ENCODE results near the gene MAP9. TPM values are rescaled to one million over a fixed set of nuclear protein-coding genes. Genes with fewer than 3 reads are reported as not detected.

The MAP9 gene
- total RNA-seq, 2 experiments from 2014 or later: 8.3 to 8.4 TPM

GRCh38 chr4:155338196-155338595 lies 38.6 kb downstream of the MAP9 start:
- H3K36me3 Mint-ChIP-seq (ENCODE audit: low read depth): no peaks in the 10 kb centered on the region
- no peak for DNase-seq
- H3K4me1 Mint-ChIP-seq (ENCODE audit: low read depth): no peaks in the 10 kb centered on the region
- H3K27me3 Mint-ChIP-seq: peaks cover 12% of the 10 kb centered on the region
- no peak for ATAC-seq
- TF ChIP-seq CTCF (IDR thresholded peaks at IDR 0.05): no peak
- intact Hi-C loops (cut with micrococcal nuclease): no loop called here
- H3K4me3 Mint-ChIP-seq: no peak overlapping the region
- POLR2A ChIA-PET: no interaction called here
- no peaks in the 10 kb centered on the region for H3K9me3 Mint-ChIP-seq
- H3K27ac Mint-ChIP-seq: no peak overlapping the region
- CTCF ChIA-PET: no interaction called here

- ChIA-PET CTCF (no interaction called here), POLR2A (no interaction called here)
- Mint-ChIP-seq H3K36me3 (ENCODE audit: low read depth) (no peaks in the 10 kb centered on the region), H3K4me3 (no peak overlapping the region), H3K27me3 (peaks cover 15% of the 10 kb centered on the region), H3K4me1 (ENCODE audit: low read depth) (no peaks in the 10 kb centered on the region), H3K27ac (no peak overlapping the region), H3K9me3 (no peaks in the 10 kb centered on the region)
- ATAC-seq (no peak), DNase-seq (no peak)
- intact Hi-C loops (cut with micrococcal nuclease): no loop called here
- no peak for TF ChIP-seq CTCF (IDR thresholded peaks at IDR 0.05)
Measured at GRCh38 chr4:155336242-155336641, 40.5 kb downstream of the MAP9 start.

- DNase-seq: no peak
- TF ChIP-seq CTCF (IDR thresholded peaks at IDR 0.05): no peak
- ATAC-seq: no peak
- peaks cover 18% of the 10 kb centered on the region for H3K27me3 Mint-ChIP-seq
- H3K4me1 Mint-ChIP-seq (ENCODE audit: low read depth): no peaks in the 10 kb centered on the region
- CTCF ChIA-PET: no interaction called here
- no peaks in the 10 kb centered on the region for H3K36me3 Mint-ChIP-seq (ENCODE audit: low read depth)
- intact Hi-C loops (cut with micrococcal nuclease): no loop called here
- no peak overlapping the region for H3K27ac Mint-ChIP-seq
- no peak overlapping the region for H3K4me3 Mint-ChIP-seq
- POLR2A ChIA-PET: no interaction called here
- H3K9me3 Mint-ChIP-seq: no peaks in the 10 kb centered on the region
Measured at GRCh38 chr4:155331478-155331877, 45.3 kb downstream of the MAP9 start.

- Mint-ChIP-seq H3K27me3 (peaks cover 12% of the 10 kb centered on the region), H3K9me3 (no peaks in the 10 kb centered on the region), H3K36me3 (ENCODE audit: low read depth) (no peaks in the 10 kb centered on the region), H3K4me3 (no peak overlapping the region), H3K27ac (no peak overlapping the region), H3K4me1 (ENCODE audit: low read depth) (no peaks in the 10 kb centered on the region)
- DNase-seq (no peak), ATAC-seq (no peak)
- POLR2A ChIA-PET: no interaction called here
- TF ChIP-seq CTCF (IDR thresholded peaks at IDR 0.05): no peak
- intact Hi-C loops (cut with micrococcal nuclease): no loop called here
- CTCF ChIA-PET: no interaction called here
Measured at GRCh38 chr4:155322782-155323181, 54.0 kb downstream of the MAP9 start.

- POLR2A ChIA-PET: no interaction called here
- ATAC-seq: no peak
- peaks cover 7% of the 10 kb centered on the region for H3K27me3 Mint-ChIP-seq
- no peaks in the 10 kb centered on the region for H3K36me3 Mint-ChIP-seq (ENCODE audit: low read depth)
- intact Hi-C loops (cut with micrococcal nuclease): no loop called here
- H3K27ac Mint-ChIP-seq: no peak overlapping the region
- CTCF ChIA-PET: no interaction called here
- no peaks in the 10 kb centered on the region for H3K4me1 Mint-ChIP-seq (ENCODE audit: low read depth)
- no peak for TF ChIP-seq CTCF (IDR thresholded peaks at IDR 0.05)
- H3K9me3 Mint-ChIP-seq: no peaks in the 10 kb centered on the region
- DNase-seq: no peak
- H3K4me3 Mint-ChIP-seq: no peak overlapping the region
Measured at GRCh38 chr4:155321006-155321405, 55.8 kb downstream of the MAP9 start.
